ENCODE measurements around the gene MEX3B. TPM values are rescaled to one million over a fixed set of nuclear protein-coding genes. Genes with fewer than 3 reads are reported as not detected.

The MEX3B gene
- total RNA-seq, 1 donor from 2014 or later: 49.5 TPM

DNA sequence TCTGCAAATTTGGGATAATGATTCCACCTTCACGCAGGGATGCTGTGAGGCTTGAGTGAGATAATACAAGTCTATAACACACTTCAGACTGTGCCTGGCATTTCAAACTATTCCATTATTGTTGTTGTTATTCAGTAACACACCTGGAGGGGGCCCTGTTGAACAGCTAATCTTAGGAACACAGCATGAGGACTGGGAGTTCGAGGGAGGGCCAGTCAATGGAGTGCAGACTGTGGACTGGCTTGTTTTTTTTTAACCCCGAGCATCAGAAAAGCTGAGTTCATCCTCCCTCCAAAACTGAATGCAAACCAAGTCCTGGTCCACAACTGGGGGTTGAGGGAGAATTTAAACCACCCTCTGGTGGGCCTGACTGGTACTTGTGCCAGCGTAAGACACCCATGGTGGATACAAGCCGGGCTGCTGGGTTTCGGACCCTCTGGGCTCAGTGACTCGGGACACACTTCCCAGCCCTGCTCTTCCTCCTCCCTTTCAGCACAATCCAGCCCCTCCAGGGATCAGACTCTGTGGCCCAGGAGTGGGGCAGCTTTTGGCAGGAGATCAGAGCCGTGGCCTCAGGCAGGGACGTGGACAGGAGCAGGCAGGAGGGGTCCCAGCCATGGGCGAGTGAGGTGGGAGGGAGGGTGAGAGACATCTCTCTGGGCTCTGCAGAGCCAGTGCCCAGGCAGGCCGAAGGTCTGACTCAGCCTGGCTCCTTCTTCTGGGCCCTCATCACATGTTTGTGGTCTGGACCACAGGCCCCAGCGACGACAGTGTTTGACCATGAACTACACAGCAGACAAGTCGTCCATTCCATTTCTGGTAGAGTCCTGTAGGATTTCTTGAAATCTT is 36.3 kb upstream of the MEX3B start:
- Mint-ChIP-seq H3K36me3 (ENCODE audit: low read depth) (no peaks in the 10 kb centered on the region), H3K27ac (ENCODE audit: unreplicated experiment) (no peak overlapping the region), H3K9me3 (no peaks in the 10 kb centered on the region), H3K4me1 (no peaks in the 10 kb centered on the region), H3K4me3 (no peak overlapping the region), H3K27me3 (ENCODE audit: low read depth) (peaks cover 3% of the 10 kb centered on the region)
- DNase-seq (ENCODE audit: low read depth, low spot score): no peak
- TF ChIP-seq, protein P1, sequence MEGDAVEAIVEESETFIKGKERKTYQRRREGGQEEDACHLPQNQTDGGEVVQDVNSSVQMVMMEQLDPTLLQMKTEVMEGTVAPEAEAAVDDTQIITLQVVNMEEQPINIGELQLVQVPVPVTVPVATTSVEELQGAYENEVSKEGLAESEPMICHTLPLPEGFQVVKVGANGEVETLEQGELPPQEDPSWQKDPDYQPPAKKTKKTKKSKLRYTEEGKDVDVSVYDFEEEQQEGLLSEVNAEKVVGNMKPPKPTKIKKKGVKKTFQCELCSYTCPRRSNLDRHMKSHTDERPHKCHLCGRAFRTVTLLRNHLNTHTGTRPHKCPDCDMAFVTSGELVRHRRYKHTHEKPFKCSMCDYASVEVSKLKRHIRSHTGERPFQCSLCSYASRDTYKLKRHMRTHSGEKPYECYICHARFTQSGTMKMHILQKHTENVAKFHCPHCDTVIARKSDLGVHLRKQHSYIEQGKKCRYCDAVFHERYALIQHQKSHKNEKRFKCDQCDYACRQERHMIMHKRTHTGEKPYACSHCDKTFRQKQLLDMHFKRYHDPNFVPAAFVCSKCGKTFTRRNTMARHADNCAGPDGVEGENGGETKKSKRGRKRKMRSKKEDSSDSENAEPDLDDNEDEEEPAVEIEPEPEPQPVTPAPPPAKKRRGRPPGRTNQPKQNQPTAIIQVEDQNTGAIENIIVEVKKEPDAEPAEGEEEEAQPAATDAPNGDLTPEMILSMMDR (conservative IDR thresholded peaks at IDR 0.05): peak; percentile 24

DNA sequence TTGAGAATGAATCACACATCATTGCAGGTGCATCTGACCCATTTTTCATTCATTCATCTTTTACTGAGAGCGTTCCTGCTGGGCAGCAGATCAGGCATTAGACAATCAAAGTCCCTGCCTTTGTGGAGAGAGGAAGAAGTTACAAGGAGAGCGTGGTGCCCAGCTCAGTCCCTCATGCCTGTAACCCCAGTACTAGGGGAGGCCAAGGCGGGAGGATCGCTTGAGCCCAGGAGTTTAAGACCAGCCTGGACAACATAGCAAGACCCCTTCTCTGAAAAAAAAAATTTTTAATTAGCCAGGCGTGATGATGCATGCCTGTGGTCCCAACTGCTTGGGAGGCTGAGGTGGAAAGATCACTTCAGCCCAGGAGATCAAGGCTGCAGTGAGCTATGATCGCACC is 35.0 kb upstream of the MEX3B start:
- Mint-ChIP-seq H3K4me1 (no peaks in the 10 kb centered on the region), H3K9me3 (no peaks in the 10 kb centered on the region), H3K36me3 (ENCODE audit: low read depth) (no peaks in the 10 kb centered on the region), H3K27me3 (ENCODE audit: low read depth) (peaks cover 7% of the 10 kb centered on the region), H3K4me3 (no peak overlapping the region), H3K27ac (ENCODE audit: unreplicated experiment) (no peak overlapping the region)
- TF ChIP-seq, protein P1 (conservative IDR thresholded peaks at IDR 0.05): no peak
- no peak for DNase-seq (ENCODE audit: low read depth, low spot score)

DNA sequence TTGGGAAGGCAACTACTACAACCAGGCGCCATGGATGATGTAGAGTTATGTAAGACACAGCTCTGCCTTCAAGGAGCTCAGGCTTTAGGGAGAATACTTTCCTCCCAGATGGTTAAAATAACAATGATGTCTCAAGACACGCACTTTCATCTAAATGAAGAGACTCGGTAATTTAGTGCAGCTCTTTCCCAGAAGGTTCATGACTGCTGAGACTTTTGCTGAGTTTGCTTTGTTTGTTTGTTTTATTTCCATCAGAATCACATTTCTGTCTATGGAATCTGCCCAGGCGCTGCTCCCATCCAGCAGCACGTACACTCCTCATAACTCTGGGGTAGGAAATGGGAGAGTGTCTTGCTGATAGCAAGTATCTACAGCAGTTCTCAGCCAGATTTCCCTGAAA is 33.9 kb upstream of the MEX3B start:
- no peak overlapping the region for H3K27ac Mint-ChIP-seq (ENCODE audit: unreplicated experiment)
- TF ChIP-seq, protein P1 (conservative IDR thresholded peaks at IDR 0.05): no peak
- H3K4me3 Mint-ChIP-seq: no peak overlapping the region
- H3K36me3 Mint-ChIP-seq (ENCODE audit: low read depth): no peaks in the 10 kb centered on the region
- no peaks in the 10 kb centered on the region for H3K9me3 Mint-ChIP-seq
- no peak for DNase-seq (ENCODE audit: low read depth, low spot score)
- no peaks in the 10 kb centered on the region for H3K4me1 Mint-ChIP-seq
- peaks cover 7% of the 10 kb centered on the region for H3K27me3 Mint-ChIP-seq (ENCODE audit: low read depth)

DNA sequence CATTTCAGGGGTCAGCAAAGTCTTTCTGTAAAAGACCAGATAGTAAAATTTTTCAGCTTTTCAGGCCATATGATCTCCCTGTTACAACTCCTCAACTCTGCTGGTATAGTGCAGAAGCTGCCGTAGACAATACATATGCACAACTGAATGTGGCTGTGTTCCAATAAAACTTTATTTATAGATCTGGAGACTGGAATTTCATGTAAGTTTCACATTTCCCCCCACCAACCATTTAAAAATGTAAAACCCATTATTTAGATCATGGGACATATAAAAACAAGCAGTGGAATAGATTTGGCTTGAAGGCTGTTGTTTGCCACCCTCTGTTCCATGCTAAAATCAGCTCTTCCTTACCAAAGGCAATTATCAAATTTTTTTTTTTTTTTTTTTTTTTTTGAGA is 28.8 kb upstream of the MEX3B start:
- Mint-ChIP-seq H3K9me3 (no peaks in the 10 kb centered on the region), H3K4me1 (no peaks in the 10 kb centered on the region), H3K27me3 (ENCODE audit: low read depth) (peaks cover 5% of the 10 kb centered on the region), H3K27ac (ENCODE audit: unreplicated experiment) (no peak overlapping the region), H3K36me3 (ENCODE audit: low read depth) (no peaks in the 10 kb centered on the region), H3K4me3 (no peak overlapping the region)
- TF ChIP-seq, protein P1 (conservative IDR thresholded peaks at IDR 0.05): no peak
- DNase-seq (ENCODE audit: low read depth, low spot score): no peak

DNA sequence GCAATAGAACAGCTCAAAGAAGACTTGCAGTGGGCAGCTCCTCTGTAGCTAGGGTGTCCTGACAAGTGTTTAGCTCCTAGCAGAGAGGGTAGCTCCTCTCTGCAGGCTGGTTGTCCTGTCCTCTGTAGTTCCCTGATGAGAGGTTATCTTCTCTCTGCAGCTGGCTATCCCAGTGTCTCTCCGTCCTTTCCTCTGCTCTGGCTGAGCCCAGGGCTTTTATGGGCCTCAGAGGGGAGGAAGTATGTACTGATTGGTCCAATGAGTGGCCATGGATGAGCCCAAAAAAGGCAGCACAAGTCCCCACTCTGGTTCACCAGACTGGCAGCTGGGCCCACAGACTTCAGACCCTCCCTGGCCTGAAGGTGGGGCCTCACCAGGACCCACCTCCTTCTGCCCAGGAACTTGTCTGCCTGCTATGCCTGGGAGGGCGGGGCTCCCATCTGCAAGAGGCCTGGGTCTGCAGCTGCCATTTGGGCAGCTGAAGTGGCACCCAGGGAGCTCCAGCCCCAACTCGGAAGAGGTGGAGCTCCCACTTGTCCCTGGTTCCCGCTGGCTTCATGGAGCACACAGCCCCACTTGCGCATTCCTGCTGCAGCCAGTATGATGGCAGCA is 27.2 kb upstream of the MEX3B start:
- H3K36me3 Mint-ChIP-seq (ENCODE audit: low read depth): no peaks in the 10 kb centered on the region
- TF ChIP-seq, protein P1 (conservative IDR thresholded peaks at IDR 0.05): no peak
- H3K4me3 Mint-ChIP-seq: no peak overlapping the region
- peaks cover 5% of the 10 kb centered on the region for H3K27me3 Mint-ChIP-seq (ENCODE audit: low read depth)
- H3K27ac Mint-ChIP-seq (ENCODE audit: unreplicated experiment): no peak overlapping the region
- no peak for DNase-seq (ENCODE audit: low read depth, low spot score)
- no peaks in the 10 kb centered on the region for H3K9me3 Mint-ChIP-seq
- no peaks in the 10 kb centered on the region for H3K4me1 Mint-ChIP-seq
